H9 (cell line): Measurements from ENCODE around the gene KDSR. TPM values are rescaled to one million over a fixed set of nuclear protein-coding genes. Genes with fewer than 3 reads are reported as not detected.

Experiments used
- DNase-seq: peaks from one replicate; pipeline ENCODE4 v3.0.0-alpha.2; 2017
- H2AFZ ChIP-seq: one replicate; pipeline ENCODE4 v1.6.1; 2013; ENCODE audit warnings: mild to moderate bottlenecking, low read length, control low read depth, moderate library complexity
- H2AK5ac ChIP-seq: 2 replicates; pipeline ENCODE4 v1.6.1; 2013; ENCODE audit warnings: low read length, control low read depth, mixed read lengths; ENCODE audit not compliant: insufficient read length
- H2BK120ac ChIP-seq: one replicate; pipeline ENCODE4 v1.6.1; 2013; ENCODE audit warnings: low read depth, mild to moderate bottlenecking, low read length, control low read depth, inconsistent platforms; ENCODE audit not compliant: poor library complexity, severe bottlenecking
- H2BK12ac ChIP-seq: 2 replicates; pipeline ENCODE4 v1.6.1; 2013; ENCODE audit warnings: low read length, control low read depth, mixed read lengths, low read depth; ENCODE audit not compliant: insufficient read length
- H2BK15ac ChIP-seq: 2 replicates; pipeline ENCODE4 v1.6.1; 2013; ENCODE audit warnings: low read depth, low read length, control low read depth
- H2BK20ac ChIP-seq: one replicate; pipeline ENCODE4 v1.6.1; 2013; ENCODE audit warnings: low read depth, mild to moderate bottlenecking, low read length, control low read depth, inconsistent platforms; ENCODE audit not compliant: poor library complexity, severe bottlenecking
- H2BK5ac ChIP-seq: 2 replicates; pipeline ENCODE4 v1.6.1; 2013; ENCODE audit warnings: low read length, control low read depth, mixed read lengths; ENCODE audit not compliant: insufficient read length
- H3K14ac ChIP-seq: 2 replicates; pipeline ENCODE4 v1.6.1; 2013; ENCODE audit warnings: low read length, control low read depth; ENCODE audit not compliant: insufficient read depth
- H3K18ac ChIP-seq: 2 replicates; pipeline ENCODE4 v1.6.1; 2013; ENCODE audit warnings: low read depth, mild to moderate bottlenecking, mixed read lengths, low read length, control low read depth; ENCODE audit not compliant: insufficient read length
- H3K23ac ChIP-seq: 2 replicates; pipeline ENCODE4 v1.6.1; 2013; ENCODE audit warnings: low read length, control low read depth, mixed read lengths, low read depth; ENCODE audit not compliant: insufficient read length
- H3K23me2 ChIP-seq: 2 replicates; pipeline ENCODE4 v1.6.1; 2013; ENCODE audit warnings: low read depth, mild to moderate bottlenecking, mixed read lengths, low read length, control low read depth; ENCODE audit not compliant: insufficient read length, poor library complexity, severe bottlenecking
- H3K27ac ChIP-seq: 2 replicates; pipeline ENCODE4 v1.5.1; 2013; ENCODE audit warnings: low read length, control low read depth, mixed read lengths, low read depth; ENCODE audit not compliant: insufficient read length
- H3K27me3 ChIP-seq: 2 replicates; pipeline ENCODE4 v1.6.1; 2013; ENCODE audit warnings: low read length, control low read depth, inconsistent platforms; ENCODE audit not compliant: insufficient read depth
- H3K4ac ChIP-seq: 2 replicates; pipeline ENCODE4 v1.6.1; 2013; ENCODE audit warnings: low read depth, mild to moderate bottlenecking, control low read depth, inconsistent platforms, low read length, moderate library complexity
- H3K4me1 ChIP-seq: 2 replicates; pipeline ENCODE4 v1.6.1; 2013; ENCODE audit warnings: low read length, control low read depth, inconsistent platforms; ENCODE audit not compliant: insufficient read depth
- H3K4me2 ChIP-seq: 2 replicates; pipeline ENCODE4 v1.6.1; 2013; ENCODE audit warnings: low read length, control low read depth, mixed read lengths; ENCODE audit not compliant: insufficient read length, insufficient read depth
- H3K56ac ChIP-seq: 2 replicates; pipeline ENCODE4 v1.6.1; 2013; ENCODE audit warnings: low read depth, mild to moderate bottlenecking, mixed read lengths, low read length, control low read depth; ENCODE audit not compliant: insufficient read length
- H3K79me1 ChIP-seq: 2 replicates; pipeline ENCODE4 v1.6.1; 2013; ENCODE audit warnings: low read depth, mild to moderate bottlenecking, moderate library complexity, low read length, control low read depth, inconsistent platforms; ENCODE audit not compliant: insufficient read depth, poor library complexity, severe bottlenecking
- H3K79me2 ChIP-seq: 2 replicates; pipeline ENCODE4 v1.6.1; 2013; ENCODE audit warnings: low read length, control low read depth, inconsistent platforms; ENCODE audit not compliant: insufficient read depth
- H3K9ac ChIP-seq: 2 replicates; pipeline ENCODE4 v1.6.1; 2013; ENCODE audit warnings: low read length, control low read depth, mixed read lengths; ENCODE audit not compliant: insufficient read length; ENCODE audit errors: extremely low read depth
- H3K9me3 ChIP-seq: one replicate; pipeline ENCODE4 v1.6.1; 2013; ENCODE audit warnings: low read depth, low read length, inconsistent platforms; ENCODE audit not compliant: control insufficient read depth
- H3T11ph ChIP-seq: one replicate; pipeline ENCODE4 v1.6.1; 2013; ENCODE audit warnings: mild to moderate bottlenecking, low read length, control low read depth, inconsistent platforms
- H4K20me1 ChIP-seq: one replicate; pipeline ENCODE4 v1.6.1; 2013; ENCODE audit not compliant: control insufficient read depth, insufficient read length, insufficient read depth
- H4K5ac ChIP-seq: 2 replicates; pipeline ENCODE4 v1.6.1; 2013; ENCODE audit warnings: low read depth, mild to moderate bottlenecking, mixed read lengths, low read length, control low read depth; ENCODE audit not compliant: insufficient read length
- H4K8ac ChIP-seq: replicated peaks from 2 replicates; pipeline ENCODE4 v1.6.1; 2013; ENCODE audit warnings: low read length, control low read depth, mixed read lengths, low read depth; ENCODE audit not compliant: insufficient read length
- H4K91ac ChIP-seq: 2 replicates; pipeline ENCODE4 v1.6.1; 2013; ENCODE audit warnings: low read depth, mild to moderate bottlenecking, moderate library complexity, mixed read lengths, low read length, control low read depth; ENCODE audit not compliant: insufficient read length
- H3K27ac Mint-ChIP-seq, 3 experiments: 2 replicates in 2 of 3; 3 replicates in 1 of 3; pipeline ENCODE4 v1.8.0; 2020 to 2021; ENCODE audit warnings: mixed read lengths in 3 of 3, mild to moderate bottlenecking in 1 of 3, moderate library complexity in 1 of 3
- H3K27me3 Mint-ChIP-seq: 2 replicates; pipeline ENCODE4 v1.8.0; 2021; ENCODE audit warnings: low read depth, mild to moderate bottlenecking, moderate library complexity, mixed read lengths
- H3K36me3 Mint-ChIP-seq, 3 experiments: 2 replicates in 2 of 3; 3 replicates in 1 of 3; pipeline ENCODE4 v1.8.0; 2020 to 2021; ENCODE audit warnings: low read depth in 3 of 3, mixed read lengths in 3 of 3; ENCODE audit not compliant: insufficient read depth in 1 of 3
- H3K4me1 Mint-ChIP-seq, 2 experiments: 2 replicates each; pipeline ENCODE4 v1.8.0; 2020; ENCODE audit warnings: mixed read lengths in 2 of 2
- H3K4me3 Mint-ChIP-seq, 2 experiments: 2 replicates in 1 of 2; 3 replicates in 1 of 2; pipeline ENCODE4 v1.8.0; 2020 to 2021; ENCODE audit warnings: mild to moderate bottlenecking in 2 of 2, mixed read lengths in 2 of 2, moderate library complexity in 1 of 2
- H3K9me3 Mint-ChIP-seq, 2 experiments: 2 replicates in 1 of 2; 3 replicates in 1 of 2; pipeline ENCODE4 v1.8.0; 2020; ENCODE audit warnings: mild to moderate bottlenecking in 2 of 2, mixed read lengths in 2 of 2, moderate library complexity in 1 of 2
- WGBS: extraction: QIAGEN DNeasy Blood & Tissue Kit; methylation state at CpG from one replicate; pipeline ENCODE4 v1.1.7; 2013; ENCODE audit warnings: missing lambda C conversion rate, low lambda C conversion rate, mixed read lengths; ENCODE audit not compliant: insufficient read length; ENCODE audit errors: extremely low coverage; 5-methylcytosine and 5-hydroxymethylcytosine counted together
- total RNA-seq: library from RNA; stranded (reverse); gene quantifications from 2 replicates; pipeline ENCODE4 v1.2.1, GENCODE V29; 2021
- TF ChIP-seq, protein P1 (sequence below): fragments of 200-600 bp; sonication (generic); conservative IDR thresholded peaks from 3 replicates; pipeline ENCODE4 v1.8.0; 2021; ENCODE audit warnings: antibody characterized with exemption, mild to moderate bottlenecking

Gene KDSR
- total RNA-seq, 1 experiment from 2014 or later: 58.5 TPM

GRCh38 chr18:63309422-63309821, 57.6 kb downstream of the KDSR start:
- H2BK20ac ChIP-seq: no peak overlapping the region
- no peak overlapping the region for H3K27ac ChIP-seq
- no peak overlapping the region for H2BK120ac ChIP-seq
- DNase-seq: no peak
- H2AK5ac ChIP-seq: no peak overlapping the region
- Mint-ChIP-seq H3K36me3 (no peaks in the 10 kb centered on the region), H3K27ac (no peak overlapping the region), H3K27me3 (peaks cover 6% of the 10 kb centered on the region), H3K9me3 (no peaks in the 10 kb centered on the region), H3K4me1 (no peaks in the 10 kb centered on the region), H3K4me3 (no peak overlapping the region)
- no peaks in the 10 kb centered on the region for H3K27me3 ChIP-seq
- no peak overlapping the region for H3T11ph ChIP-seq
- TF ChIP-seq, protein P1, sequence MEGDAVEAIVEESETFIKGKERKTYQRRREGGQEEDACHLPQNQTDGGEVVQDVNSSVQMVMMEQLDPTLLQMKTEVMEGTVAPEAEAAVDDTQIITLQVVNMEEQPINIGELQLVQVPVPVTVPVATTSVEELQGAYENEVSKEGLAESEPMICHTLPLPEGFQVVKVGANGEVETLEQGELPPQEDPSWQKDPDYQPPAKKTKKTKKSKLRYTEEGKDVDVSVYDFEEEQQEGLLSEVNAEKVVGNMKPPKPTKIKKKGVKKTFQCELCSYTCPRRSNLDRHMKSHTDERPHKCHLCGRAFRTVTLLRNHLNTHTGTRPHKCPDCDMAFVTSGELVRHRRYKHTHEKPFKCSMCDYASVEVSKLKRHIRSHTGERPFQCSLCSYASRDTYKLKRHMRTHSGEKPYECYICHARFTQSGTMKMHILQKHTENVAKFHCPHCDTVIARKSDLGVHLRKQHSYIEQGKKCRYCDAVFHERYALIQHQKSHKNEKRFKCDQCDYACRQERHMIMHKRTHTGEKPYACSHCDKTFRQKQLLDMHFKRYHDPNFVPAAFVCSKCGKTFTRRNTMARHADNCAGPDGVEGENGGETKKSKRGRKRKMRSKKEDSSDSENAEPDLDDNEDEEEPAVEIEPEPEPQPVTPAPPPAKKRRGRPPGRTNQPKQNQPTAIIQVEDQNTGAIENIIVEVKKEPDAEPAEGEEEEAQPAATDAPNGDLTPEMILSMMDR: no peak
- no peak overlapping the region for H2BK12ac ChIP-seq
- no peaks in the 10 kb centered on the region for H4K20me1 ChIP-seq
- no peak overlapping the region for H3K9ac ChIP-seq
- H3K4me1 ChIP-seq: no peaks in the 10 kb centered on the region; the same call in 1 of the 2 replicates
- no peak overlapping the region for H3K18ac ChIP-seq
- no peak overlapping the region for H3K4me2 ChIP-seq
- no peaks in the 10 kb centered on the region for H3K23me2 ChIP-seq
- no peak overlapping the region for H2AFZ ChIP-seq
- H3K79me1 ChIP-seq: no peaks in the 10 kb centered on the region
- no peak overlapping the region for H2BK15ac ChIP-seq
- no peak overlapping the region for H3K4ac ChIP-seq
- H3K9me3 ChIP-seq: no peaks in the 10 kb centered on the region
- no peak overlapping the region for H3K56ac ChIP-seq
- no CpG with 5 or more reads among the region's 5 CpGs for WGBS
- no peaks in the 10 kb centered on the region; the same call in 1 of the 2 replicates for H3K79me2 ChIP-seq
- H2BK5ac ChIP-seq: no peak overlapping the region
- H4K8ac ChIP-seq: no peak overlapping the region
- H4K91ac ChIP-seq: no peak overlapping the region
- H3K23ac ChIP-seq: no peak overlapping the region
- H3K14ac ChIP-seq: no peak overlapping the region; the same call in 1 of the 2 replicates
- no peak overlapping the region for H4K5ac ChIP-seq
